Activated CD4-positive, alpha-beta memory T cell treated with anti-CD3 and anti-CD28 coated beads, Interleukin-2, amount 10 ng/mL, durations not matched to agents 7 days and 5 days (primary cell): ENCODE results near the gene HNRNPCL4. TPM values are rescaled to one million over a fixed set of nuclear protein-coding genes. Genes with fewer than 3 reads are reported as not detected.
"Not testable (repeated sequence)": the region's sequence is repeated elsewhere in the genome, so short reads cannot be mapped to it uniquely, and the experiment has no call there.

Experiments
- CTCF ChIA-PET: fragments of 350-600 bp; sonication (Branson Sonifier 250); formaldehyde crosslinking; loops from one replicate; lab custom pipeline; 2021; ENCODE audit warnings: antibody characterized with exemption, inconsistent platforms; lab: Charles Lee
- POLR2A ChIA-PET: fragments of 350-600 bp; sonication (Branson Sonifier 250); formaldehyde crosslinking; loops from one replicate; lab custom pipeline; 2021; ENCODE audit warnings: antibody characterized with exemption; lab: Charles Lee
- DNase-seq: peaks from one replicate; pipeline ENCODE4 v3.0.0-alpha.2; 2020
- H3K27ac Mint-ChIP-seq: one replicate; pipeline ENCODE4 v1.8.0; 2021; ENCODE audit warnings: mild to moderate bottlenecking, mixed read lengths
- H3K27me3 Mint-ChIP-seq: one replicate; pipeline ENCODE4 v1.8.0; 2021; ENCODE audit warnings: mixed read lengths
- H3K36me3 Mint-ChIP-seq: one replicate; pipeline ENCODE4 v1.8.0; 2021; ENCODE audit warnings: low read depth, mixed read lengths
- H3K4me1 Mint-ChIP-seq: one replicate; pipeline ENCODE4 v1.8.0; 2021; ENCODE audit warnings: mixed read lengths
- H3K4me3 Mint-ChIP-seq: one replicate; pipeline ENCODE4 v1.8.0; 2021; ENCODE audit warnings: mild to moderate bottlenecking, mixed read lengths
- H3K9me3 Mint-ChIP-seq: one replicate; pipeline ENCODE4 v1.8.0; 2021; ENCODE audit warnings: mixed read lengths
- total RNA-seq, 2 experiments: library from RNA; stranded (reverse); gene quantifications; one replicate each; pipeline ENCODE4 v1.2.3, GENCODE V29; 2021

Gene HNRNPCL4
- not detected for total RNA-seq

- H3K4me3 Mint-ChIP-seq, H3K27me3 Mint-ChIP-seq, H3K27ac Mint-ChIP-seq, CTCF ChIA-PET, DNase-seq, H3K36me3 Mint-ChIP-seq, POLR2A ChIA-PET, H3K4me1 Mint-ChIP-seq, H3K9me3 Mint-ChIP-seq: not testable (repeated sequence)
These were observed at the start of gene HNRNPCL4 for GRCh38 chr1:13165531-13165930. HNRNPCL4 (minus strand) TSS chr1:13165631; CDS start chr1:13165467, 164 bp downstream.

GRCh38 chr1:13208712-13209111, 43.3 kb upstream of the HNRNPCL4 start:
- H3K4me3 Mint-ChIP-seq, H3K9me3 Mint-ChIP-seq, POLR2A ChIA-PET, CTCF ChIA-PET, H3K36me3 Mint-ChIP-seq, DNase-seq, H3K27ac Mint-ChIP-seq, H3K4me1 Mint-ChIP-seq, H3K27me3 Mint-ChIP-seq: not testable (repeated sequence)

- H3K36me3 Mint-ChIP-seq, H3K4me3 Mint-ChIP-seq, H3K4me1 Mint-ChIP-seq, H3K27ac Mint-ChIP-seq, CTCF ChIA-PET, POLR2A ChIA-PET, H3K9me3 Mint-ChIP-seq, H3K27me3 Mint-ChIP-seq, DNase-seq: not testable (repeated sequence)
These were observed 35.9 kb upstream of the HNRNPCL4 start, which contains the start of gene PRAMEF13 for GRCh38 chr1:13201309-13201708. PRAMEF13 (minus strand) TSS chr1:13201409; CDS start chr1:13199589, 1,820 bp downstream.

- POLR2A ChIA-PET, H3K4me1 Mint-ChIP-seq, CTCF ChIA-PET, H3K36me3 Mint-ChIP-seq, H3K4me3 Mint-ChIP-seq, DNase-seq, H3K9me3 Mint-ChIP-seq, H3K27ac Mint-ChIP-seq, H3K27me3 Mint-ChIP-seq: not testable (repeated sequence)
These were observed 6.1 kb upstream of the HNRNPCL4 start, which contains the start of gene PRAMEF9 for GRCh38 chr1:13171548-13171947. PRAMEF9 (plus strand) TSS chr1:13171848; CDS start chr1:13175281, 3,433 bp downstream.

- CTCF ChIA-PET, H3K36me3 Mint-ChIP-seq, H3K9me3 Mint-ChIP-seq, POLR2A ChIA-PET, H3K27me3 Mint-ChIP-seq, H3K27ac Mint-ChIP-seq, H3K4me3 Mint-ChIP-seq, DNase-seq, H3K4me1 Mint-ChIP-seq: not testable (repeated sequence)
These were observed 9.5 kb downstream of the HNRNPCL4 start, which contains the start of gene PRAMEF26 for GRCh38 chr1:13155909-13156308. PRAMEF26 (minus strand) TSS chr1:13156009; CDS start chr1:13153095, 2,914 bp downstream.

- POLR2A ChIA-PET, H3K4me3 Mint-ChIP-seq, H3K27me3 Mint-ChIP-seq, DNase-seq, H3K36me3 Mint-ChIP-seq, H3K27ac Mint-ChIP-seq, H3K4me1 Mint-ChIP-seq, CTCF ChIA-PET, H3K9me3 Mint-ChIP-seq: not testable (repeated sequence)
These were observed 48.7 kb downstream of the HNRNPCL4 start, which contains the start of gene HNRNPCL2 for GRCh38 chr1:13116754-13117153. HNRNPCL2 (minus strand) TSS chr1:13116854; CDS start chr1:13116400, 454 bp downstream.

Other genes with a start within 250 kb of the HNRNPCL4 start
- gene PRAMEF7, start 249.0 kb downstream of the HNRNPCL4 start, total RNA-seq, result not detected
- not detected for gene PRAMEF6, start 218.1 kb downstream of the HNRNPCL4 start, total RNA-seq
- not detected for gene PRAMEF27, start 109.1 kb downstream of the HNRNPCL4 start, total RNA-seq
- not detected for gene HNRNPCL3, start 104.9 kb downstream of the HNRNPCL4 start, total RNA-seq
- not detected for gene PRAMEF25, start 94.9 kb downstream of the HNRNPCL4 start, total RNA-seq
- gene HNRNPCL2, start 48.8 kb downstream of the HNRNPCL4 start, total RNA-seq, result not detected
- not detected for gene PRAMEF26, start 9.6 kb downstream of the HNRNPCL4 start, total RNA-seq
- gene PRAMEF9, start 6.2 kb upstream of the HNRNPCL4 start, total RNA-seq, result not detected
- not detected for gene PRAMEF13, start 35.8 kb upstream of the HNRNPCL4 start, total RNA-seq
- gene PRAMEF18, start 60.5 kb upstream of the HNRNPCL4 start, total RNA-seq, result not detected
- not detected for gene PRAMEF5, start 88.6 kb upstream of the HNRNPCL4 start, total RNA-seq
- gene PRAMEF8, start 119.5 kb upstream of the HNRNPCL4 start, total RNA-seq, result not detected
- gene PRAMEF33, start 137.9 kb upstream of the HNRNPCL4 start, total RNA-seq, result not detected
- not detected for gene PRAMEF15, start 149.9 kb upstream of the HNRNPCL4 start, total RNA-seq
- not detected for gene PRAMEF14, start 181.5 kb upstream of the HNRNPCL4 start, total RNA-seq
- gene PRAMEF19, start 206.3 kb upstream of the HNRNPCL4 start, total RNA-seq, result not detected
- not detected for gene PRAMEF17, start 224.0 kb upstream of the HNRNPCL4 start, total RNA-seq
- gene PRAMEF20, start 244.8 kb upstream of the HNRNPCL4 start, total RNA-seq, result not detected